ENCODE measurements around the gene CDIPT. TPM values are rescaled to one million over a fixed set of nuclear protein-coding genes. Genes with fewer than 3 reads are reported as not detected.

The CDIPT gene
- total RNA-seq, 1 donor from 2014 or later, result 83.3 TPM

- peak overlapping the region; percentile 61 for H3K4me3 ChIP-seq (ENCODE audit: low read depth, low read length)
- no peak for TF ChIP-seq CTCF (conservative IDR thresholded peaks at IDR 0.05; ENCODE audit: low read depth, low read length)
- no peak for DNase-seq (ENCODE audit: low read depth)
These were observed 51.7 kb downstream of the CDIPT start for GRCh38 chr16:29811170-29811895.

- no peak for DNase-seq (ENCODE audit: low read depth)
- TF ChIP-seq CTCF (conservative IDR thresholded peaks at IDR 0.05; ENCODE audit: low read depth, low read length), result no peak
- H3K4me3 ChIP-seq (ENCODE audit: low read depth, low read length), result peak overlapping the region; percentile 11
These were observed 52.3 kb downstream of the CDIPT start for GRCh38 chr16:29810699-29811169.

GRCh38 chr16:29809850-29810698 lies 53.0 kb downstream of the CDIPT start:
- TF ChIP-seq CTCF (conservative IDR thresholded peaks at IDR 0.05; ENCODE audit: low read depth, low read length), result no peak
- no peak overlapping the region for H3K4me3 ChIP-seq (ENCODE audit: low read depth, low read length)
- no peak for DNase-seq (ENCODE audit: low read depth)

GRCh38 chr16:29809031-29809747 lies 53.8 kb downstream of the CDIPT start:
- H3K4me3 ChIP-seq (ENCODE audit: low read depth, low read length), result no peak overlapping the region
- DNase-seq (ENCODE audit: low read depth), result no peak
- TF ChIP-seq CTCF (conservative IDR thresholded peaks at IDR 0.05; ENCODE audit: low read depth, low read length), result no peak

Other genes with a start within 250 kb of the CDIPT start
- gene SPN, start 200.0 kb downstream of the CDIPT start, total RNA-seq, result 0.43 TPM in 1 of 2 replicates, not detected in the other
- 89.9 and 148 TPM in 2 replicates for gene QPRT, start 184.0 kb downstream of the CDIPT start, total RNA-seq
- not detected in 2 replicates for gene C16orf54, start 117.2 kb downstream of the CDIPT start, total RNA-seq
- not detected in 2 replicates for gene ZG16, start 85.0 kb downstream of the CDIPT start, total RNA-seq
- 105 and 118 TPM in 2 replicates for gene KIF22, start 72.5 kb downstream of the CDIPT start, total RNA-seq
- gene MAZ, start 56.7 kb downstream of the CDIPT start, total RNA-seq, result 174 and 293 TPM in 2 replicates
- 0.35 TPM in 1 of 2 replicates, not detected in the other for gene PRRT2, start 51.0 kb downstream of the CDIPT start, total RNA-seq
- 62.3 and 63.2 TPM in 2 replicates for gene PAGR1, start 47.1 kb downstream of the CDIPT start, total RNA-seq
- gene MVP, start 42.8 kb downstream of the CDIPT start, total RNA-seq, result 179 and 205 TPM in 2 replicates
- 2.2 and 12.8 TPM in 2 replicates for gene SEZ6L2, start 36.3 kb upstream of the CDIPT start, total RNA-seq
- 11.1 and 14.2 TPM in 2 replicates for gene ASPHD1, start 37.3 kb upstream of the CDIPT start, total RNA-seq
- 6.6 and 17.4 TPM in 2 replicates for gene KCTD13, start 63.0 kb upstream of the CDIPT start, total RNA-seq
- gene TMEM219, start 98.9 kb upstream of the CDIPT start, total RNA-seq, result 92.1 and 139 TPM in 2 replicates
- 31.6 and 31.9 TPM in 2 replicates for gene TAOK2, start 110.6 kb upstream of the CDIPT start, total RNA-seq
- gene HIRIP3, start 132.4 kb upstream of the CDIPT start, total RNA-seq, result 9.5 and 14.0 TPM in 2 replicates
- gene INO80E, start 133.0 kb upstream of the CDIPT start, total RNA-seq, result 86.9 and 108 TPM in 2 replicates
- 0.17 and 0.22 TPM in 2 replicates for gene DOC2A, start 147.8 kb upstream of the CDIPT start, total RNA-seq
- not detected in 2 replicates for gene C16orf92, start 160.0 kb upstream of the CDIPT start, total RNA-seq
- gene TLCD3B, start 168.0 kb upstream of the CDIPT start, total RNA-seq, result not detected in 2 replicates
- 1,398 and 2,089 TPM in 2 replicates for gene ALDOA, start 202.5 kb upstream of the CDIPT start, total RNA-seq
- 98.4 and 178 TPM in 2 replicates for gene PPP4C, start 212.8 kb upstream of the CDIPT start, total RNA-seq
- 0.07 and 1.3 TPM in 2 replicates for gene TBX6, start 228.7 kb upstream of the CDIPT start, total RNA-seq
- gene YPEL3, start 233.0 kb upstream of the CDIPT start, total RNA-seq, result 16.0 and 41.3 TPM in 2 replicates

Data from epithelial cell of proximal tubule (primary cell).